PC-9 (cell line): ENCODE measurements around the gene BRIP1.

Source experiments
- EZH2 ChIP-seq: fragments of 200-600 bp; sonication (generic); IDR thresholded peaks from 2 replicates; pipeline ENCODE4 v1.8.0; 2017; ENCODE audit warnings: antibody characterized with exemption, low read depth
- TF ChIP-seq, protein P1 (sequence below): fragments of 200-600 bp; sonication (generic); conservative IDR thresholded peaks from 2 replicates; pipeline ENCODE4 v1.6.1; 2017; ENCODE audit warnings: mixed run types, antibody characterized with exemption, mild to moderate bottlenecking, moderate library complexity

DNA sequence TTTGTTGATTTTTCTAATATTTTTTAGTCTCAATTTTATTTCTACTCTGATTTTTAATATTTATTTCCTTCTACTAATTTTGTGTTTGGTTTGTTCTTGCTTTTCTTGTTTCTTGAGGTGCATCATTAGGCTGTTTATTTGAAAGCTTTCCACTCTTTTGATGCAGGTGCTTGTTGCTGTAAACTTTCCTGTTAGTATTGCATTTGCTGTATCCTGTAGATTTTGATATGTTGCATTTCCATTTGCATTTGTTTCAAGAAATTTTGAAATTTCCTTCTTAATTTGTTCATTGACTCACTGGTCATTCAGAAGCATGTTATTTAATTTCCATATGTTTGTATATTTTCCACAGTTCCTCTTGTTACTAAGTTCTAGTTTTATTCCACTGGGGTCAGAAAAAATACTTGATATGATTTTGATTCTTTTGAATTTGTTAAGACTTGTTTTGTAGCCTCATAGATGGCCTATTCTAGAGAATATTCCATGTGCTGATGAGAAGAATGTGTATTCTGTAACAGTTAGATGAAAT lies 229.3 kb downstream of the BRIP1 start:
- TF ChIP-seq EZH2, result no peak
- TF ChIP-seq, protein P1, sequence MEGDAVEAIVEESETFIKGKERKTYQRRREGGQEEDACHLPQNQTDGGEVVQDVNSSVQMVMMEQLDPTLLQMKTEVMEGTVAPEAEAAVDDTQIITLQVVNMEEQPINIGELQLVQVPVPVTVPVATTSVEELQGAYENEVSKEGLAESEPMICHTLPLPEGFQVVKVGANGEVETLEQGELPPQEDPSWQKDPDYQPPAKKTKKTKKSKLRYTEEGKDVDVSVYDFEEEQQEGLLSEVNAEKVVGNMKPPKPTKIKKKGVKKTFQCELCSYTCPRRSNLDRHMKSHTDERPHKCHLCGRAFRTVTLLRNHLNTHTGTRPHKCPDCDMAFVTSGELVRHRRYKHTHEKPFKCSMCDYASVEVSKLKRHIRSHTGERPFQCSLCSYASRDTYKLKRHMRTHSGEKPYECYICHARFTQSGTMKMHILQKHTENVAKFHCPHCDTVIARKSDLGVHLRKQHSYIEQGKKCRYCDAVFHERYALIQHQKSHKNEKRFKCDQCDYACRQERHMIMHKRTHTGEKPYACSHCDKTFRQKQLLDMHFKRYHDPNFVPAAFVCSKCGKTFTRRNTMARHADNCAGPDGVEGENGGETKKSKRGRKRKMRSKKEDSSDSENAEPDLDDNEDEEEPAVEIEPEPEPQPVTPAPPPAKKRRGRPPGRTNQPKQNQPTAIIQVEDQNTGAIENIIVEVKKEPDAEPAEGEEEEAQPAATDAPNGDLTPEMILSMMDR, result no peak
